Stimulated activated CD8-positive, alpha-beta memory T cell treated with anti-CD3 and anti-CD28 coated beads, Interleukin-7, amount 100 ng/mL, for 48 hours (primary cell): ENCODE data around the gene HDAC9.
"Not testable (repeated sequence)": the region's sequence is repeated elsewhere in the genome, so short reads cannot be mapped to it uniquely, and the experiment has no call there.

Experiments
- DNase-seq, 2 donors: peaks; one replicate each; pipeline ENCODE4 v3.0.0-alpha.2; 2020; ENCODE audit warnings: low read depth in 1 of 2; ENCODE audit errors: extremely low read depth in 1 of 2

HDAC9 gene

GRCh38 chr7:18702071-18702829 is 206.7 kb downstream of the HDAC9 start:
- no peak for DNase-seq

DNA sequence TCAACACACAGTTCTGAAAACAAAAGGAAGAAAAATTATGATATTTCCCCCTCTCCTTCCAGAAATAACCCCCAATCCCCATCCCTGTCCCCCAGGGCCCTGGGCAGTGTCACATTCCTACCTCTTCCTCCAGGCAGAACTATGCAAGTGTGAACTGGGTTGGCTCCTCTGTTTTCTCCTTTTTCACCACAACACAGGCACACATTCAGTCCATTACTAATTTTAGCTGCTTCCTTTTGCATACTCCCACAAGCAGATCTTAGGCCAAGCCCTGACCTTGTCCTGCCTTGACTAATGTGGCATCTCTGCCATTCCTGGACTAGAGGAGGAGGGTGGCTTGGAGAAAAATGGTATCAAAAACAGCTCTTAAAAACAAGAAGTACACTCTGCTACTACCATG is 208.1 kb downstream of the HDAC9 start:
- no peak for DNase-seq

- no peak for DNase-seq
These were observed 211.1 kb downstream of the HDAC9 start for GRCh38 chr7:18706670-18707069.

- DNase-seq = no peak
These were observed 212.7 kb downstream of the HDAC9 start for GRCh38 chr7:18708204-18708603.

DNA sequence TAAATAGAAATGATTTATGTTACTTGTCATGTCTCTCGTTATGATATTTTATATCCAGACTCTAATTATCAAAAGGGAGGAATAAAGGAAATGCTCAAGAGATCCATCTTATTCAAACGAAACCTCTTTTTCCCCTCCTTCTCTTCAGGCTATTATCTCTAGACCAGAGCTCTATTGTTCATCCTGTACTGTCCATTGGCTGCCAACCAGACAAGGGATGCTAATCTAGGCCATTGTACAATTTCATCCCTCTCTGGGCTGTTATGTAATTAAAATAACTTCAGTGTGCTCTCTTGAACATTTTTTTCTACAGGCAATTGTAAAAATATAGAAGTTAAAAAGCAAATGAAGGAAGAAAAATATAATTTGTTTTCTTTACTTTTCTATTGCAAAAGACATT is 220.4 kb downstream of the HDAC9 start:
- no peak for DNase-seq

- DNase-seq = no peak
These were observed 225.9 kb downstream of the HDAC9 start for GRCh38 chr7:18721429-18721828.

- DNase-seq = no peak
These were observed 228.8 kb downstream of the HDAC9 start for GRCh38 chr7:18724318-18724717.

DNA sequence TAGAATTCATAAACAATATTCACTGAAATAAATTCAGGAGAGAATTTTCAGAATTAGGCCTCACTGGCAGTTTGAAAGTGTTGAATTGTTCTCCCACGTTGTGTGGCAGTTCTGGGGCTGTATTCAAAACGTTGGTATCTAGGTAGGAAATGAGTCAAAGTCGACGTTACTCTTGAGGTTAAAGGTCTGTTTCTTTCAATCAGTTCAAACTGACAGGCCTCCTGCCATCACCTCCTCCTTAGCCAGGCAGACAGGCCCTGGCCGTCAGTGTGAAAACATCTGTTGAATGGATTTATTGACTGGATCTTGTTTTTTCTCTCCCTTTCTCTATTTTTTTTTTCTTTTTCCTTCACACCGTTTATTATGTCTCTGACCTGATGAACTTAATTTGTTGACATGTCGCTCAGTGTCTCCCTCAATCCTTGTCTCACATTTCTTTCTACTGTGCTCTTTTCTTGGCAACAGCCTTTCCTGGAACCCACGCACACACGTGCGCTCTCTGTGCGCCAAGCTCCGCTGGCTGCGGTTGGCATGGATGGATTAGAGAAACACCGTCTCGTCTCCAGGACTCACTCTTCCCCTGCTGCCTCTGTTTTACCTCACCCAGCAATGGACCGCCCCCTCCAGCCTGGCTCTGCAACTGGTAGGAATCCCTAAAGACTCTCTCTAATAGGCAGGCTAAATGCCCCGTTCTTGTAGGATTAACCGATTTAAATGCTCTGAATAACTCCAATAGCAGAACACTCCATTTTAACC is 231.7 kb downstream of the HDAC9 start:
- DNase-seq = no peak

DNA sequence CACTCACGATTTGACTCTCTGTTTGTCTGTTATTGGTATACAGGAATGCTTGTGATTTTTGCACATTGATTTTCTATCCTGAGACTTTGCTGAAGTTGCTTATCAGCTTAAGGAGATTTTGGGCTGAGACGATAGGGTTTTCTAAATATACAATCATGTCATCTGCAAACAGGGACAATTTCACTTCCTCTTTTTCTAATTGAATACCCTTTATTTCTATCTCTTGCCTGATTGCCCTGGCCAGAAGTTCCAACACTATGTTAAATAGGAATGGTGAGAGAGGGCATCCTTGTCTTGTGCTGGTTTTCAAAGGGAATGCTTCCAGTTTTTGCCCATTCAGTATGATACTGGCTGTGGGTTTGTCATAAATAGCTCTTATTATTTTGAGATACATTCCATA is 240.5 kb downstream of the HDAC9 start:
- DNase-seq = not testable (repeated sequence)

DNA sequence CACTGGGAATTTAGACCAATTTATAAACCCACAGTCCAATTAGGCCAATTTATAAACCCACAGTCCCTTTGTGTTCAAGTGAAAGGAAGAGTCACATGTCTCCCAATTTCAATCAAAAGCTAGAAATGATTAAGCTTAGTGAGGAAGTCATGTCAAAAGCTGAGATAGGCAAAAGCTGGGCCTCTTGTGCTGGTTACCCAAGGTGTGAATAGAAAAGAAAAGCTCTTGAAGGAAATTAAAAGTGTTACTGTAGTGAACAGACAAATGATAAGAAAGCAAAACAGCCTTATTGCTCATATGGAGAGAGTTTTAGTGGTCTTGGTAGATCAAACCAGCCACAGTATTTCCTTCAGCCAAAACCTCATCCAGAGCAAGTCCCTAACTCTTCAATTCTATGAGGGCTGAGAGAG is 245.0 kb downstream of the HDAC9 start:
- no peak for DNase-seq

DNA sequence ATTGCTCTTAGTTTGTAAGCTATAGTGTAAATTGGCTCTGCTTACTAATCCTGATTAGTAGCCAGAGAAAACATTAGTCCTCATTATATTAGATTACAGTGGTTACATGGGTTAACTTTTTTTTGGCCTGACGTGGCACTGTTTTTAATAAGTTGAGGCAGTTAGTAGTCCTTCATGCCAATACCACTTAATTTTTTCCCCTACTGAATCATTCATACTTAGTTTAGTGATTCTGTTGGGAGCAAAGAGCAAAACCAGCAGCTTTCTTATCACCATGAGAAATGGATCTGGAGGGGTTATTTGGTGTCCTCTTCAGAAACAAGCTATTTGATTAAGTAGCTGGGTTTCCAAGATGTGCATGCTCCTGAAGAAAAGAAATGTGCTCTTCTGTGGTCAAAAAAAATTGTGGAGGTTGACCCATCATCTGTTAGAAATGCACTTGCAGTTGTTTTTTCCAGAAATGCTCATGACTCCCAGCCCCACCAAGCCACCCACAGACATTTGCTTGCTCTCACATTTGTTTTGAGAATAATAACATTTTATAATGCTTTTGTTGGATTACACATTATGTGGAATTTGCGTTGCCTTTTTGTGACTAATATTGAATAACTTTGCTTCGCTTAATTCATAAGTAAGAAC is 258.5 kb downstream of the HDAC9 start:
- DNase-seq = no peak

DNA sequence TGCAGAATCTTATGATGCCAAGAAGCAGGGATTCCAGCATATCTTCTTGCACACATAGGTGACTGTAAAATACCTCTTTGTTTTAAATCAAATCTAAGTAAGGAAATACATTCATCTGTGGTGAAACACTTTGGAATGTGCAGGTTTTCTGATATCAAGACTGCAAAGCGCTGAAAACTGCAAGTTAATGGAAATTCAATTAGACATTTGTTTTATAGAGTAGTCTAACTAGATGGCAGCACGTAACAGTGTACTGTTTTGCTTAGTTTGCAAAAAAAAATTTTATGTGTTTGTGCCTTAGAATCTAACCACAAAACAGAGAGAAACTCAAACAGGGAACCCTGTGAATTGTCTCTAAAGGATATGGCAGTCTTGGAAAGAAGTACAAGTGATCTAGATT is 259.2 kb downstream of the HDAC9 start:
- no peak for DNase-seq

DNA sequence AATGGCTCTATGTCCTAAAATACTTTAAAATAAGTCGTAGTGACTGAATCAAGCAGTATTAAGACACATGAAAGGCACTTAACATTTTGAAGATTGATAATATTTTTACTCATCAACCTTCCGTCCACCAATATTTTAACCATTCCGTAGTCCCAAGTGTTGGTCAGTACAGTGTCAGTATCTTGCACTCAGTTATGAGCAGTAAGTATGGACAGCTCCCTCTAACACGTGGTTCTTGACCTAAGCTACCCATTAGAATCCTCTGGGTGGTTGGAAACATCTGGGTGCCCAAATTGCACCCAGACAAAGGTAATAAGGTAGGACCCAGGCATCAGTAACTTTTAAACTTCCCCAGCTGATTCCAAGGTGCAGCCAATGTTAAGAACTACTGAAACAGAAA is 260.2 kb downstream of the HDAC9 start:
- DNase-seq = no peak

DNA sequence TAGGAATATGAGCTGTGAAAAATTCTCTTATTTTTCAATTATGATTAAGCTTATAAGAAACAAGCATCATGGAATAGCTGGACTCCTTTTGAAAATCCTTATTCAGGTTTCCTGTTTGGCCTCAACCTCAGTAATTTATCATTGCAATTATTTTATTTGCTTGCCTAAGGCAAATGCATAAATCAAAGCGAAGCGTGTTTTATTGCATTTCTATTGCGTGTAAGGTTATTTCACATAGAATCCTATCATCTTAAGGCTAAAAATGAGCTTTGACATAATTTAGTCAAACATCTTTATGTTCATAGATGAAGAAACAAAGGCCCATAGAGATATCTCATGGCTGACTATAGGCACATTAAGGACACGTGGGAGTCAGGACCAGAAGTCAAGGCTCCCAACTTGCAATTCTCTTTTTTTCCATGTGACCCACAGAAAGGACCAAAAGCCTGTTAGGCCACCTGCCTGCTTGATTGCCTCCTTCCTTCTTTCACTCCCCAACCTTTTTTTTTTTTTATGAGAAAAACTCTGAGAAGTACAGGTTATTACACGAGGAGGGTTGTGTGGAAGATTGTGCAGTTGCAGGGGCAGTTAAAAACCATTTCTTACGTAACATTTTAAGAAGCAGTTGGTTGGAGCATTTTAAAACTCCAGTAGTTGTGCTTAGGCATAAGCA is 261.0 kb downstream of the HDAC9 start:
- no peak for DNase-seq

GRCh38 chr7:18760046-18760445 is 264.5 kb downstream of the HDAC9 start:
- DNase-seq = no peak

DNA sequence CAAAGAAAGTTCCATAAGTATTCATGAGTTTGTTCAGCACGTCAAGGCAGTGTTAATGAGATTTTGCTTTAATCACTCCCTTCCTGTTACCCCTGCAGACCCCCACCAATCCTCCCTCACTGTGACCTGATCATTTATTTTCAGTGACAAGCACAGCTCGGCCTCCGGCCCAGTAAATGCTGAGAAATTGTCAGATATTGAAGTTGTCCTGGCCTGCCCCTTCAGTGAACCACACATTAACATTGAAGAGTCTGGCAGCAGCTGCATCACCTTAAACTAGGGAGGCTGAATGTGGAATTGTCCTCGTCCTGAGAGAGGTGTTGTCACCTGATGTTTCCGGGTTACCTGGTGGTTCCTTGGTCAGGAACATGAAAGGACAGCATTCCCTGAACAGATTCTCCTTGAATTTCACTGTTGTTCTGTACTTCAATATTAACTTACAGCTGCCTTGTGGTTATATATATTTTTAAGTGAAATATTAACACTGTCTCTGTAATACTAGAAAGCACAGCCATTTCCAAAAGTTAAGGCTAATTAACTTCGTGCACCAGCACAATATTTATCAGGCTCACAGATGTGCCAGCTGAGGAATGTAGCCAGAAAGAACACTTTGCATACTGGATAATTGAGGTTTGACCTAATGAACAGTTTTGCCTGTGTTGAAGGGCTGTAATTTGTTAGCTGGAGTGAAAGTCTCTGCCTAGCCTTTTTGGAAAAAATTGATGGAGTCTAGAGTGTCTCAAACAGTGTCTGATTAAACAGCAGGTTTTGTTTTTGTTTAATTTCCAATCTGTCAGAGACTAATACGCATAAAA is 265.3 kb downstream of the HDAC9 start:
- DNase-seq = no peak

- DNase-seq = no peak
These were observed 266.6 kb downstream of the HDAC9 start for GRCh38 chr7:18762189-18762588.

- no peak for DNase-seq
These were observed 272.7 kb downstream of the HDAC9 start for GRCh38 chr7:18768256-18768655.

DNA sequence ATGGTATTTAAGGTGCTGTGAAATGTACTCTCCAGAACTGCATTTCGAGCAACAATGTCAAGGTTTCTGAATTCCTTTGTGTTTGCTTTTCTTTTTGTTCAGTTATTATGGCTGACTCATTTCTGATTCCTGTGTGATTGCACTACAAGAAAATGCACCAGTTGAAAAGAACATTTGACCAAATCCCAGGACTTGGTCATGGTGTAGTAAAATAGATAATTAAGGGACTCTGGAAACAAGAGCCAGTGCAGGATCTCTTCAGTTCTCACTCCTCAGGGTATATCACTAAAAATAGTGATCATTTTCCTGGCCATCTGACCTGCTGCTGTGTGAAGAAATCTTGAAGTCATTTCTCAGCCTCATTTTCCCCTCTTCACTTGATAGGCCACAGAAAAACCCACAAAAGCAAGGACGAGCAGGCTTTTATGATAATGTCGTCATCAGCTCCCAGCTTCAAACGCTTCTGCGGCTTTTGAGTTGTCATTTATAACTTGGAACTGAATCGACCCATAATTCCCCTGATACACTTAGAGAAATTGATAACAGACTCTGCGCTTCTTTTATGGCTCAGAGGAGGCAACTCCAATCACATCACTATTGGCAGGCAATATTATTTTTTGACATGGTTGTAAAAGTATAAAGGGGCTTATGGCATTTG is 274.7 kb downstream of the HDAC9 start:
- DNase-seq = no peak

GRCh38 chr7:18770822-18771221 is 275.3 kb downstream of the HDAC9 start:
- DNase-seq = no peak
